IgD-negative memory B cell (primary cell): ENCODE data around the gene FER. TPM values are rescaled to one million over a fixed set of nuclear protein-coding genes. Genes with fewer than 3 reads are reported as not detected.
A peak's percentile ranks its signal among the peaks of the same experiment; 100 is the strongest.
"Not testable (repeated sequence)": the region's sequence is repeated elsewhere in the genome, so short reads cannot be mapped to it uniquely, and the experiment has no call there.

Experiments
- H3K27ac Mint-ChIP-seq, 3 donors: one replicate each; pipeline ENCODE4 v1.8.0; 2020 to 2022; ENCODE audit warnings: mild to moderate bottlenecking in 3 of 3, mixed read lengths in 3 of 3, moderate library complexity in 1 of 3
- H3K27me3 Mint-ChIP-seq: one replicate; pipeline ENCODE4 v1.8.0; 2021; ENCODE audit warnings: mixed read lengths
- H3K36me3 Mint-ChIP-seq: one replicate; pipeline ENCODE4 v1.8.0; 2020; ENCODE audit warnings: mild to moderate bottlenecking, mixed read lengths
- H3K4me1 Mint-ChIP-seq, 3 donors: one replicate each; pipeline ENCODE4 v1.8.0; 2020 to 2022; ENCODE audit warnings: mixed read lengths in 3 of 3, mild to moderate bottlenecking in 1 of 3
- H3K4me3 Mint-ChIP-seq, 4 donors: one replicate each; pipeline ENCODE4 v1.8.0; 2020 to 2022; ENCODE audit warnings: mild to moderate bottlenecking in 4 of 4, mixed read lengths in 4 of 4, moderate library complexity in 3 of 4
- H3K9me3 Mint-ChIP-seq, 3 donors: one replicate each; pipeline ENCODE4 v1.8.0; 2020 to 2021; ENCODE audit warnings: mixed read lengths in 3 of 3, mild to moderate bottlenecking in 1 of 3
- polyA plus RNA-seq: library from polyadenylated mRNA; unstranded; fragments of 300-500 nt; fragmentation: Illumina TruSeq; gene quantifications from one replicate; pipeline ENCODE4 v1.2.3, GENCODE V29; 2021

Gene FER
- polyA plus RNA-seq, 1 donor from 2014 or later, result 12.6 TPM

GRCh38 chr5:109164001-109164400 lies 416.3 kb downstream of the FER start:
- Mint-ChIP-seq H3K27ac (no peak overlapping the region), H3K27me3 (no peaks in the 10 kb centered on the region), H3K36me3 (peaks cover 16% of the 10 kb centered on the region), H3K4me1 (peaks cover 0 to 8% (median 7%) of the 10 kb centered on the region in 3 donors), H3K4me3 (no peak overlapping the region), H3K9me3 (no peaks in the 10 kb centered on the region)

- H3K4me3 Mint-ChIP-seq, result no peak overlapping the region
- H3K4me1 Mint-ChIP-seq, result peaks cover 0 to 8% (median 7%) of the 10 kb centered on the region in 3 donors
- no peak overlapping the region for H3K27ac Mint-ChIP-seq
- no peaks in the 10 kb centered on the region for H3K9me3 Mint-ChIP-seq
- peaks cover 8% of the 10 kb centered on the region for H3K36me3 Mint-ChIP-seq
- H3K27me3 Mint-ChIP-seq, result no peaks in the 10 kb centered on the region
Observed at GRCh38 chr5:109167586-109167985, 419.9 kb downstream of the FER start.

- Mint-ChIP-seq H3K4me1 (peaks cover 0 to 7% (median 6%) of the 10 kb centered on the region in 3 donors), H3K27ac (no peak overlapping the region), H3K9me3 (no peaks in the 10 kb centered on the region), H3K36me3 (peaks cover 8% of the 10 kb centered on the region), H3K27me3 (no peaks in the 10 kb centered on the region), H3K4me3 (no peak overlapping the region)
Observed at GRCh38 chr5:109168151-109168550, 420.5 kb downstream of the FER start.

GRCh38 chr5:109170629-109171350 lies 423.1 kb downstream of the FER start:
- Mint-ChIP-seq H3K27me3 (no peaks in the 10 kb centered on the region), H3K27ac (no peak overlapping the region), H3K4me1 (no peaks in the 10 kb centered on the region), H3K36me3 (peaks cover 2% of the 10 kb centered on the region), H3K9me3 (no peaks in the 10 kb centered on the region), H3K4me3 (no peak overlapping the region)

GRCh38 chr5:109171437-109172073 lies 423.9 kb downstream of the FER start:
- not testable (repeated sequence) for H3K4me1 Mint-ChIP-seq, H3K36me3 Mint-ChIP-seq, H3K4me3 Mint-ChIP-seq, H3K27me3 Mint-ChIP-seq, H3K9me3 Mint-ChIP-seq
- peak overlapping the region in 1 of 3 donors; percentile 24 for H3K27ac Mint-ChIP-seq

- peaks cover 3% of the 10 kb centered on the region for H3K36me3 Mint-ChIP-seq
- no peak overlapping the region for H3K27ac Mint-ChIP-seq
- H3K9me3 Mint-ChIP-seq, result no peaks in the 10 kb centered on the region
- no peaks in the 10 kb centered on the region for H3K4me1 Mint-ChIP-seq
- H3K4me3 Mint-ChIP-seq, result no peak overlapping the region
- no peaks in the 10 kb centered on the region for H3K27me3 Mint-ChIP-seq
Observed at GRCh38 chr5:109173036-109173794, 425.5 kb downstream of the FER start.

- no peaks in the 10 kb centered on the region for H3K27me3 Mint-ChIP-seq
- peaks cover 10% of the 10 kb centered on the region for H3K36me3 Mint-ChIP-seq
- no peak overlapping the region for H3K4me3 Mint-ChIP-seq
- peaks cover 0 to 2% (median 0%) of the 10 kb centered on the region in 3 donors for H3K9me3 Mint-ChIP-seq
- H3K27ac Mint-ChIP-seq, result no peak overlapping the region
- H3K4me1 Mint-ChIP-seq, result no peaks in the 10 kb centered on the region
Observed at GRCh38 chr5:109177227-109177626, 429.5 kb downstream of the FER start.

- H3K9me3 Mint-ChIP-seq, result peaks cover 0 to 2% (median 0%) of the 10 kb centered on the region in 3 donors
- no peak overlapping the region for H3K27ac Mint-ChIP-seq
- H3K36me3 Mint-ChIP-seq, result peaks cover 10% of the 10 kb centered on the region
- H3K4me3 Mint-ChIP-seq, result no peak overlapping the region
- H3K4me1 Mint-ChIP-seq, result no peaks in the 10 kb centered on the region
- H3K27me3 Mint-ChIP-seq, result no peaks in the 10 kb centered on the region
Observed at GRCh38 chr5:109177782-109178181, 430.1 kb downstream of the FER start.

DNA sequence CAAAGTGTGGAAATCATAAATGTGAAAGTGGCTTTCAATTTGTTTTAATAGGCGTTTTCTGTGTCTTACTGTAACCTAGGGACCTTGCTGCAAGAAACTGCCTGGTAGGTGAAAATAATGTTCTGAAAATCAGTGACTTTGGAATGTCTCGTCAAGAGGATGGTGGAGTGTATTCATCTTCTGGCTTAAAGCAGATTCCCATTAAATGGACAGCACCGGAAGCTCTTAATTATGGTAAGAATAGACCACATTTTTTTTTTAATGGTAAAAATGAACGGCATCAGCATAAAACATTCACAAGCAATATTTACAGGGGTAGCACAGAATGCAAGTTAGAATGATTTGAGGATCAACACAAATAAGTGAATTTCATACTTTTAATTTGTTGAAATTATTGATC lies 433.0 kb downstream of the FER start:
- peaks cover 8% of the 10 kb centered on the region for H3K36me3 Mint-ChIP-seq
- H3K4me3 Mint-ChIP-seq, result no peak overlapping the region
- H3K27ac Mint-ChIP-seq, result no peak overlapping the region
- H3K4me1 Mint-ChIP-seq, result no peaks in the 10 kb centered on the region
- no peaks in the 10 kb centered on the region for H3K27me3 Mint-ChIP-seq
- peaks cover 0 to 2% (median 0%) of the 10 kb centered on the region in 3 donors for H3K9me3 Mint-ChIP-seq

DNA sequence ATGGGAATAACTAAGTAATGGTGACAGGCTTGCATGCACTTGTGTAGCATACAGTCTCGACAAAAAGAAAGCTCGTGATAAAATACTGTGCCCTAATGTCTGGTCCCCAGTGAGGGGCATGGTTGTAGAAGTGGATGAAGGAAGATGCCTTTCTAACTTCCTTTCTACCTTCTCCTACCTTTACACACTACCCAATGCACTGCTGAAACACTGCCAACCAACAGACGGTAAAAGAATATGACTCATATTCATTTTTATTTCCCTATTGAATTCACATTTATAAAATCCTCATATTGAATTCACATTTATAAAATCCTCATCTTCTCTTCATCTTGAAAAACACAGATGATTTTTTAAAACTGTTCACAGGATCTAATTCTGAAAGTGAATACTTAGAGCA lies 439.1 kb downstream of the FER start:
- no peak overlapping the region for H3K4me3 Mint-ChIP-seq
- peaks cover 0 to 1% (median 0%) of the 10 kb centered on the region in 3 donors for H3K9me3 Mint-ChIP-seq
- H3K4me1 Mint-ChIP-seq, result peaks cover 3 to 4% (median 3%) of the 10 kb centered on the region in 3 donors
- peak overlapping the region in 1 of 3 donors; percentile 58 for H3K27ac Mint-ChIP-seq
- H3K36me3 Mint-ChIP-seq, result peaks cover 13% of the 10 kb centered on the region
- no peaks in the 10 kb centered on the region for H3K27me3 Mint-ChIP-seq

- no peaks in the 10 kb centered on the region for H3K9me3 Mint-ChIP-seq
- no peaks in the 10 kb centered on the region for H3K27me3 Mint-ChIP-seq
- H3K27ac Mint-ChIP-seq, result no peak overlapping the region
- H3K4me3 Mint-ChIP-seq, result peak overlapping the region in 1 of 4 donors; percentile 9
- peaks cover 7% of the 10 kb centered on the region for H3K36me3 Mint-ChIP-seq
- peaks cover 3 to 4% (median 3%) of the 10 kb centered on the region in 3 donors for H3K4me1 Mint-ChIP-seq
Observed at GRCh38 chr5:109191153-109191558, 443.5 kb downstream of the FER start.

DNA sequence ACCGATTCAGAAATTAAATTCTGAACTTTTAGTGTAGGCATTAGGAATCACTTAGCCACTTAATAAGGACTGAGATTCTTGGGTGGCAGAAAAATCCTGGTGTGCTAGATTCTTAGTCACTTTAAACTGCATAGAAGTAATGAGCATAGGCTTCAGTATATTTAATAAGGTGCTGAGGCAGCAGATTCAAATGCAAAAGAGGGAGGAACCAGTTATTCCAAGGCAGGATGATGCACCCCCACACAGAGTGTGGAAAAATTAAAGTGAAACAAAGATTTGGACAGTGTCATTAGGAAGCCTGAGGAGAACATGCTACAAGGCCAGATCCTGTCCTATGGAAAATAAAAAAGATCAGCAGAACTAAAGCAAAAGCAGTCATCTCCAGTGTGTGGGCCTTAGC lies 444.3 kb downstream of the FER start:
- no peaks in the 10 kb centered on the region for H3K27me3 Mint-ChIP-seq
- peaks cover 3% of the 10 kb centered on the region for H3K36me3 Mint-ChIP-seq
- no peak overlapping the region for H3K27ac Mint-ChIP-seq
- no peaks in the 10 kb centered on the region for H3K9me3 Mint-ChIP-seq
- H3K4me1 Mint-ChIP-seq, result peaks cover 3 to 4% (median 3%) of the 10 kb centered on the region in 3 donors
- no peak overlapping the region for H3K4me3 Mint-ChIP-seq

DNA sequence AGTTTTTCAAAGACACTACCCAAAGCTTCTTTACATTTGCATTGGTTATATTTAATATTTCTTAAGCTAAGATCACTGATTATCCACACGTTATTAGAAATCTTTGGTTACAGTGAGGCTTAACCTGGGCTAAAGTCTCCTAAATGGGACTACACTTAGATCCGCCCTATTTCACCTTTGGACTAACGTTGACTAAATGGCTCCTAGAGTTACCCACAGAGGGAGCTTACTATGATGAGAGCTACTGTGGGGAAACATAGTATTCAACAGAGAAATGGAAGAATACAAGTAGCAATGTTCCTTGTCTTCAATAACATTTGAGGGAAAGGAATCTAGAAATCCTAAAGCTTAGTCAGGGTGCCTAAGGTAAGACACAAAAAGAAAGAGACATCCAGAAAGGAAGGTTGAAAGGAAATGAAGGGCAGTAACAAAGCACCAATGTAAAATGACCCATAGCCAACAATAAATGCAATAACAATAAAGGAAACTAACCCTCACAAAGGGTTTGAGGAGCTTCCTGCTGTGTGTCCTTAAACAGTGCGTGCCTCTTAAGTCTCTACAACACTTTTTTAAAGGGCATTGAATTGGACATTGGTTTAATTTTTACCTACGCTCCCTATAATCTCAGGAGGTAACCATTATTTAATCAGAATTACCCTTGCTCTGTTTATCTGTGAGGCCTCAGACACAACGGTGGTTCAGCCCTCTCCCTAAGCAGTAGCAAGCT lies 445.0 kb downstream of the FER start:
- Mint-ChIP-seq H3K4me3 (no peak overlapping the region), H3K4me1 (peaks cover 3 to 4% (median 3%) of the 10 kb centered on the region in 3 donors), H3K9me3 (no peaks in the 10 kb centered on the region), H3K27ac (no peak overlapping the region), H3K27me3 (no peaks in the 10 kb centered on the region), H3K36me3 (no peaks in the 10 kb centered on the region)

DNA sequence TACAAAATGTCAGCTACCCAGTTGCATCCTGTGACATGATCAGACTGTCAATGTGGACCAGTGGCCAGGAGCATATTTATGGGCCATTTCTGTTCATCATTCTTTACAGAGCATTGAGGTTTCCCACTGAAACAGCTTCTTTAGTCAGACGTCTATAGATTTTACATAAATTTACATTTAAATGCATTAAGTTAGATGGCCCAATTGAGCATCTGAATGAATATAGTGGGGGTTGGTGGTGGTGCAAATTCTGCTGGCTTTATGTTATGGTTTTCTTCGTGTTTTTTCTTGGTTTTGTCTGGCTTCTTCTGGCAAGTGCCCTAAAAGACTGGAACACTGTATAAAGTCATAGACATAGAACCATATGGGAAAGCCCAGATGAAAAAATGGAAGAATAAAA lies 448.0 kb downstream of the FER start:
- no peak overlapping the region for H3K4me3 Mint-ChIP-seq
- no peaks in the 10 kb centered on the region for H3K36me3 Mint-ChIP-seq
- no peaks in the 10 kb centered on the region for H3K27me3 Mint-ChIP-seq
- H3K4me1 Mint-ChIP-seq, result peaks cover 3 to 4% (median 3%) of the 10 kb centered on the region in 3 donors
- H3K9me3 Mint-ChIP-seq, result no peaks in the 10 kb centered on the region
- H3K27ac Mint-ChIP-seq, result no peak overlapping the region
